CD4-positive, alpha-beta T cell treated with Interleukin-4 for 4 hours (primary cell): Measurements from ENCODE around the gene FAM110D.

Source experiments
- DNase-seq: peaks from one replicate; pipeline ENCODE4 v3.0.0-alpha.2; 2020

Gene FAM110D

DNA sequence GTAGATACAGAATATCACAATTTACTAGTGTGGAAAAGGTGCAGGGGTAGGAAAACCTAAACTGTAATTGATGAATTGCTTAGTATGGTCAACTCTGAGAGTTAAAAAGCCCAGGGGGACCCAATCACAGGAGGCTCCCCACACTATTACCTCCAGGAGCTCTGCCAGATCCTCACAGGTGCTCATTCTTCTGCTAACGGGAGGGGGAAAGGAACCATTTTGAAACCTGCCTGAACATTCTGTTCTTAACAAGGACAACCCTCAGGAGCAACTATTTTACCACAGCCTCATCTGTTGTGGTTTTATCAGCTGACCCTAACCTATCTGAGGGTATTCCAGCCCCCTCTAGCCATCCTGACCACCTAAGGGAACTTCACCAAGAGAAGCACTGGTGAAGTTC is 28.2 kb upstream of the FAM110D start:
- DNase-seq, result no peak

DNA sequence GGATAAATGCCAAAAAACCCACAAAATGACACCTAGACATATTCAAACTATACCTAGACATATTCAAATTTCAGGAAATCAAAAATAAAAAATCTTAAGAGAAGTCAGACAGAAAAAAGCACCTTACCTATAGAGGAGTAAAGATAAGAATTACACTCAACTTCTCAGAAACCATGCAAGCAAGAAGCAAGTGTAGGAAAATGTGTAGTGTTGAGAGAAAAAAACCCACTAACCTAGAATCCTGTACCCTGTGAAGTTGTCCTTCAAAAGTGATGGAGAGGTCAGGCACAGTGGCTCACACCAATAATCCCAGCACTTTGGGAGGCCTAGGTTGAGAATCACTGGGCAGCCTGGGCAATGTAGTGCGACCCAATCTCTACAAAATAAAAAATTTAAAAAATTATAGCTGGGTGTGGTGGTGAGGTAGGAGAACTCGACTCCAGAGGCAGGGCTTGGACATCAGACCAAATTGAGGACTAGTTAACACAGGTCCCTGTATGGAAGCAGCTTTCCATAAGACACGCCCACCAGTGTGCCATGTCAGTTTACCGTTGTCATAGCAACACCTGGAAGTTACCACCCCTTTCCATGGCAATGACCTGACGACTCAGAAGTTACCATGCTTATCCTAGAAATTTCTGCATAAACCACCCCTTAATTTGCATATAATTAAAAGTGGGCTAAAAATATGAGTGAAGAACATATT is 26.6 kb upstream of the FAM110D start:
- DNase-seq, result no peak

DNA sequence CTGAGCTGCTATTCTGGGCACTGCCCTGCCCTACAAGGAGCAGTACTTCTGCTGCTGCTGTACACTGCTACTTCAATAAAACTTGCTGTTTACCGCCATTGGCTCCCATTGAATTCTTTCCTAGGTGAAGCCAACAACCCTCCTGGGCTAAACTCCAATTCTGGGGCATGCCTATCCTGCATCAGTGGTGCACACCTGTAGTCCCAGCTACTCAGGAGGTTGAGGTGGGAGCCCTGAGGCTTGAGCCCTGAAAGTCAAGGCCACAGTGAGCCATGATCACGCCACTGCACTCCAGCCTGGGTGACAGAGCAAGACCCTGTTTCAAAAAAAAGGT is 26.1 kb upstream of the FAM110D start:
- DNase-seq, result no peak

DNA sequence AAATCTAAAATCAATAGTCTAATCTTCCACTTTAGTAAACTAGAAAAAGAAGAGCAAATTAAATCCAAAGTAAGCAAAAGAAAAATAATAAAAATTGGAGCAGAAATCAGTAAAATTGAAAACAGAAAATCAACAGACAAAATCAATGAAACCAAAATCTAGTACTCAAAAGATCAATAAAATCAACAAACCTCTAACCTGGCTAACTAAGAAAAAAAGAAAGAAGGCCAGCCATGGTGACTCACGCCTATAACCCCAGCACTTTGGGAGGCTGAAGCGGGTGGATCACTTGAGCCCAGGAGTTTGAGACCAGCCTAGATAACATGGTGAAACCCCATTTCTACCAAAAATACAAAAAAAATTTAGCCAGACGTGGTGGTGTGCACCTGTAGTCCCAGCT is 24.4 kb upstream of the FAM110D start:
- DNase-seq, result no peak

DNA sequence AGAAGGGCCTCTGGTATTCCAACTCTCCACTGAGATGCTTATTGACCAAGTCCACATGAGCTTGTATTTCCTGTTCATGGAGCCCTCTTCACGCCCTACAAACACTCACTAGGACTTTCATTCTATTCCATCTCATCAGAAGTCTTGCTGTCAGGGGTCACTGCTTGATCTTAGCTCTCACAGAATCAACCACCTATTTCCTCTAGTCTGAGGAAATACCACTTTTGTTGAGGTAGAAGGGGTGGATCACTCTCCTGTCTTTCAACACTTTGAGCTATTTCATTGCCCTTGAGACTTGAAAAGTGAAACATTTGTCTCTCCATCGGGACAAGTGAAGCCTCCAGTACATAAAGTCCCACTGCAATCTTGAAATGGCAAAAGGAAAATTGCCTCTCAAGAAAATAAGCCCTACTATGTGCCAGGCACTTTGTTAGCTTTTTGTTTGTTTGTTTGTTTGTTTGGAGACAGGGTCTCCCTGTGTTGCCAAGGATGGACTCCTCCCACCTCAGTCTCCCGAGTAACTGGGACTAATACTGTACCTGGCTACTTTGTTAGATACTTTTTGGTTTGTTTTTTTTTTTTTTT is 19.8 kb upstream of the FAM110D start:
- DNase-seq, result no peak

DNA sequence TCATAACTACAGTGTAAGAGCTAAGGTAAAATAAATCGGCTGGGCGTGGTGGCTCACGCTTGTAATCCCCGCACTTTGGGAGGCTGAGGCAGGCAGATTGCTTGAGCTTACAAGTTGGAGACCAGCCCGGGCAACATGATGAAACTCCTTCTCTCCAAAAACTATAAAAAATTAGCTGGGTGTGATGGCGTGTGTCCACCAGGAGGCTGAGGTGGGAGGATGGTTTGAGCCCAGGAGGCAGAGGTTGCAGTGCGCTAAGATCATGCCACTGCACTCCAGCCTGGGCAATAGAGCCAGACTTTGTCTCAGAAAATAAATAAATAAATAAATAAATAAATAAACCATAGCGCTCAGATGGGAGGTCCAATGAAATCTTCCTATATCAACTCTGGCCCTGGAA is 16.7 kb upstream of the FAM110D start:
- DNase-seq, result no peak

DNA sequence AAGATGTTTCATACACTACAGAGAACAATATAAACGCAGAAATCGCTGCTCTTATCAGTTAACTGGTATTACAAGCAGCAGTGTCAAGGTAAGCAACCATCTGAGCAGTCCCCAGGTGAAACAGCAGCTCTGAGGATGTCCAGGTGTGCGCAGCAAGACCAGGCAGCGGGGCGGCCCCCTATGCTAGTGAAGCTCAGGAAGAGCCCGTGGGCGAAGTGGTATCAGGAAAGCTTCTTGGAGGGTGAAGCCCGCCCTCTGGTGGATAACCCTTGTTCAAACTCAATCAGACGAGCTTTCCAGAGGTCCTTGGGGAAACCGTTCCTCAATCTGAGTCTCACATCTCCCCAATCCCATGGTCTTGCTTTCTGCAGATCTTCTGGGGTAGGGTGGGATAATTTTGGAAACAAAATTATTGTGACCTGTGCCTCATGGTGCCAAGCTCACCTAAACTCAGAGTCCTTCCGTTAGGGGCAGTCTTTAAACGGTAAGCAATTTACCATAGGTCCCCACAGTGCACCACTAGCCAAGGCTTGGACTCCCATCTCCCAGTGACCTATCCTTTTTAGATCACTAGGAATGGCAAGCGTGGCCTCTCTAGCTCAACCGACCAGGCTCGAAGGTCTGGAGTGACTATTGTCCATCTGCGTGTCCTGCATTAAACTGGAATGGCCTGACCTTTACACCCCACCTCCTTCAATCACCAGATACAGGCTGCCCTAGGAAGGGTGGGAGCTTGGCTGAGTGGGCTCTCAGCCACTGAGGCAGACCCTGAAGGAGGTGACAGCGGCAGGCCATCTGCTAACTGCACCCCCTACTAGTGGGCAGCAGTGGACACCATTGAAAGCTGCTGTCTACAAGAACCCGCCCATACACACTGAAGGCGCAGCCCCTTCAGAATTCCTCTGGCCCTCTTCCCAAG is 13.6 kb upstream of the FAM110D start:
- DNase-seq, result peak; percentile 76

DNA sequence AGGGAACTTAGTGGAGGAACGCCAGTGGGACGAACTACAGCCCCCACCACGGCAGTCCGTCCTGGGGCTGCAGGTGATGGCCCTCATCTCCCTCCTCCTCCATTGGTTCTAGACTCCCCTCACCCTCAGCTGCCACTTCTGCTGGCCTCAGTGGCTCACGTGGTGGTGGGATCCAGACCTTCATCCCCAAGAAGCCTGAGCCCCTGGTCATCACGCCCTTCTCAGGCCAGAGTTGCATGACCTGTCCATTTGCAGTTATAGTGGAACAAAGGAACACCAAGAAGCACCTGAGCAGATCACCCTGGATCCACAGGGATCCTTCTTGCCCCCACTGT is 13.0 kb upstream of the FAM110D start:
- DNase-seq, result no peak

DNA sequence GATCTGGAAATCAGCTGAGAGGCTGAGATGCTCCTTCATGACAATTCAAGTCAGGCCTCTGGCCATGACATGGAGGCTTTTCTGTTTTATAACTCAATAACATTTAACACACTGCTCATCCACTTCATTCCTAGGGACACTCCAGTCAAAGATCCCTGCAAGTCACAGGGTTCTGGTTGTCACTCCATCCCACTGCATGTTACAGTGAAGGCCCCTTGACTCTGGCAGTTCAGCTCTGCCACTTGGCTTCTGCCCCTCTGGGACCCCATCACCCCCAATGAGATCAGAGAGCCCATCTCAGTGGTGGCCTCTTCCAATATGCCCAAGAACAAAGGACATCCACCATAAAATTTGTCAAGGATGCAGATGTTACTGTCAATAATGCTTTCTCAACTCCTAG is 10.0 kb upstream of the FAM110D start:
- no peak for DNase-seq

DNA sequence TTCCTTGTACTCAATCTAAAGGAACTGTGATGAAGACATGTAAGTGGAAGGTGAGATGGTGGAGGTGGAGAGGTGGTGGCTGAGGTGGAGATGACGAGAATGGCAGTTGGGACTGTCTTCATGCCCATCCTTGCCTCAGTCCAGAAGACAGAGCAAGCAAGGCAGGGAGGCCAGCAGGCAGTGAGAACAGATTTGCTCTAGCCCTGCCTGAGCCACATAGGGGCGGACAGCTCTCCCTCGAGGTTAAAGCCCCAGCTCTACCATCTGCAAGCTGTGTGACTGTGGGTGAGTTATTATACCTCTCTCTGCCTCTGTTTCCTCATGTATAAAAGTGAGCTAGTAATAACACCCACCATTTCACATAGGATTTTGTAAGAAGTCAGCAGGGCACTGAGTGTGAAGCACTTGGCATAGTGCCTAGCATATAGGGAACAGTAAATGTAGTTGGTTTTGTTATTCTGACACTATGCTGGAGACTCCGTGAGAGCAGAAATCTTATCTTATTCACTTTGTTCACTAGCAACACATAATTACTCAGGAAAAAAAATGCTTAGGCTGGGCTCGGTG is 4.8 kb upstream of the FAM110D start:
- no peak for DNase-seq

DNA sequence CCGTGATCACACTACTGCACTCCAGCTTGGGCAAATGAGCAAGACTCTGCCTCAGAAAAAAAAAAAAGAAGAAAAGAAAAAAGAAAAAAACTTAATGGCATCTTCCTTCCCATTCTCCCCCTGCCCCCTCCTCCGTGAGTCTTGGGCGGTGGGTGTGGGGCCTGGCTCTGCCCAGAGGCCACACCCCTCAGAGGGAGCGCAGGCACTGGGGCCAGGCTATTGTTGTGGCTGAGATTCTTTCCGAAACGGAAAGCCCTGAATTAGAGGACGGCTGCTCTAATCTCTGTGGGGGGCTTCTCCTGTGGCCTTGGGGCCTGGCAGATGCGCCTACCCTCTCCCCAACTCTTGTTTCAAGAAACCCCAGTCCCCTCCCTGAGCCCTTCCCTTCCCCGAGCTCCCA is 4.1 kb upstream of the FAM110D start:
- DNase-seq, result no peak

DNA sequence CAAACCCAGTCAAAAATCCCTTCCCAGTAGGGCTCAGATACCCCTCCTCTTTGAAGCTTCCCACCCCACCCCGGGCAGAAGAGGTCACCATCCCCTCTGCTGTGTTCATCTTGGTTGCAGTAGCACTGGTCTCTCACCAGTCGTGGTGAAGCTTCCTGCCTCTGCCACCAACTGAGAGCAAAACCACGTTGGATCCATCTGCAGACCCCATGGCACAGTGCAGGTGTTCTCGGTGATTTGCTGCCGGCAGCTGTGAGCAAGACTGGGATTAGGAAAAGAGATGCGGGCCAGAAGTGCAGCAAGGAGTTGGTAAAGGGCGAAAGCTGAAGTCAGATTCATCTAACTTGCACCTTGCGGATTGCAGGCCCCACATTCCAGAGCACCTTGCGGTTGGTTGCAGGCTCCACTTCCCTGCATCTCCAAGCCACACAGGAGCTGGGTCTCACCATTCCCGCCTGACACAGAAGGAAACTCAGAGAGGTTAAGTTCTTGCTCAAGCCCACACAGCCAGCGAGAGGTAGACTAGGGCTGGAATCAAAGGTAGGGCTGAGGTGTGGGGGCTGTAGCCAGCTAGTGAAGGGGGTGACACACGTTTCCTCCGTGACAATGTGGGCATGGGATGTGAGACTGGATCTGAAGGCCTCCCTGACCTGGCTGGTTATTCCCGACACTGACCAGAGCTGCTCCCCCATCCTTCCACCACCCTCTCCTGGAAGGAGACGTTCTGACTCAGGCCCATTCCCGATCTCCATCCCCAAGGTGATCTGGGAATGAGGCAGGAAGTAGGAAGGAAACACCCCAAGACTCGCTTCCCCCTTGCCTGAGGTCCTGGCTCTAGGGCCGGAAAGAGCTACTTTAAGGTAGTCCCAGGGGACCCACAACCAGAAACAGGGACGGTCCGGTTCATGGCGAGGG is 3.3 kb upstream of the FAM110D start:
- no peak for DNase-seq

DNA sequence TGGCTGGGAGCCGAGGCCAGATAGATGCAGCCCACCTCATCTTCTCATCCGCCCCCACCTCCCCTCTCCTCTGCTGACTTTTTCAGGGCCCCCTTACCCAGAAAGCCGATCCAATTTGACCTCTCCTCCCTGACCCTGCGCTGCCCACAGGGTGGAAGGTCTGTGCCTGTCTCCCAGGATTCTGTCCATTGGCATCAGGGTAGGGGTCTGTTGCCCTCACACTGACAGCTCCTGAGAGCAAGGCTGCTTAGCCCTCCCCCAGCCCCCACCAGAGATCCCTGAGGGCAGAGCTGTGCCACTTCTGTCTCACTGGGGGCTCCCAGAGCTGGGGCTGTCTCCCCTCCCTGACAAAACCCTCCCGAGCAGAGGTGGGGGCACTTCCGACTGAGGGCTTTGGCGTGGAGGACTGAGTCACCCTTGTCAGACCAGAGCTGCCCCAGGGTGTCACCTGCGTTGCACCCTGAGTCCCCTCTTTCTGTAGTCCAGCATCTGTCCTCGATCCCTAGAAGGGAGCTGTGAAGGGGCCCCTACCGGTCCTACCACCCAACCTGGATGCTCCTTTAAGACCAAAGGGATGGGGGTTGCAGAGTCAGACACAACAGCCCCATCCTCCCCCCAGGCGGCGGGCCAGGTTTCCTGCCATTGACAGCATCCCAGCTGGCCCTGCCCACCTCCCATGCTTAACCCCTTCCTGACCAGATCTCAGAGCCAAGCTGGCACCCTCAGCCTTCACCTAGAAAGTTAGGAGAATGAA is 2.4 kb upstream of the FAM110D start:
- DNase-seq, result no peak

DNA sequence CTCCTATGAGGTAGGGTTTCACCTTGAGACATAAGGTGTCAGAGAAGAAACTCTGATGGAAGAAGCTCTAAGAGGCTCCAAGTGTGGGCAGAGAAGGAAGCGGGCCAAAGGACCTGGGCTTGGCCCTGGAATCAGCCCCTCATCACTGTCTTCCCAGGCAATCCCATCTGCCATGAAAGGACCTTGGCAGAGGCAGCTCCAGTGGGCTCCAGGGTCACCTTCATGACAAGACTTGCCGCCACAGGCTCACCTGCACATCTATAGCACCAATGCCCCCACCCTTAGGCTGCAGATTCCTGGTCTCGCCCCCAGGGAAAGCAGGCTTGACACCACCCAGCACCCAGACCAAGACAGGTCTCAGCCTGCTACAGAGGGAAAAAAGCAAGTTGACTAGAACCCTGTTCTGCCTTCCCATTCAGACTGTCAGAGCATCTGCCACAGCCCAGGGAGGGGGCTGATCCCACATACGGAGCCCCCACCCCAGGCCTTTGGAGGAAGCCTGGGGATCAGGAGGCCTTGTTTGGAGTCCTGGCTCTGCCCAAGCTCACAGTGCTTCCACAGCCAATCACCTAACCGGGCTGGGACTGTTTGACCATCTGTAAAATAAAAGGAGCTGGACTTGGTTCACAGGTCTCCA is 490 bp upstream of the FAM110D start:
- DNase-seq, result no peak

DNA sequence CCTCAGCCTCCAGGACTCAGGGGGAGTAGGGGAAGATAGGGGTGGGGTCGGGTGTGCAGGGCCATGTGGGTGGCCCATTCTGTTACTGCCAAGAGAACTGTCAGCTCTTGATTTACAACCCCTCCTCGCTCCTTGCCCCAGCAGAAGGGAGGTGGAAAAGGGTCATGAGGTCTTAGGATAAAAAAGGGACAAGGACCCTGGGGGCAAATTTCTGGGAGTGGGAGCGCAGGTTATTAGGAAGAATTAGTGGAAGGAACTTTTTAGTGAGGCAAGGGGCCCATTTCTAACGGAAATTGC is 812 bp downstream of the FAM110D start:
- DNase-seq, result no peak

DNA sequence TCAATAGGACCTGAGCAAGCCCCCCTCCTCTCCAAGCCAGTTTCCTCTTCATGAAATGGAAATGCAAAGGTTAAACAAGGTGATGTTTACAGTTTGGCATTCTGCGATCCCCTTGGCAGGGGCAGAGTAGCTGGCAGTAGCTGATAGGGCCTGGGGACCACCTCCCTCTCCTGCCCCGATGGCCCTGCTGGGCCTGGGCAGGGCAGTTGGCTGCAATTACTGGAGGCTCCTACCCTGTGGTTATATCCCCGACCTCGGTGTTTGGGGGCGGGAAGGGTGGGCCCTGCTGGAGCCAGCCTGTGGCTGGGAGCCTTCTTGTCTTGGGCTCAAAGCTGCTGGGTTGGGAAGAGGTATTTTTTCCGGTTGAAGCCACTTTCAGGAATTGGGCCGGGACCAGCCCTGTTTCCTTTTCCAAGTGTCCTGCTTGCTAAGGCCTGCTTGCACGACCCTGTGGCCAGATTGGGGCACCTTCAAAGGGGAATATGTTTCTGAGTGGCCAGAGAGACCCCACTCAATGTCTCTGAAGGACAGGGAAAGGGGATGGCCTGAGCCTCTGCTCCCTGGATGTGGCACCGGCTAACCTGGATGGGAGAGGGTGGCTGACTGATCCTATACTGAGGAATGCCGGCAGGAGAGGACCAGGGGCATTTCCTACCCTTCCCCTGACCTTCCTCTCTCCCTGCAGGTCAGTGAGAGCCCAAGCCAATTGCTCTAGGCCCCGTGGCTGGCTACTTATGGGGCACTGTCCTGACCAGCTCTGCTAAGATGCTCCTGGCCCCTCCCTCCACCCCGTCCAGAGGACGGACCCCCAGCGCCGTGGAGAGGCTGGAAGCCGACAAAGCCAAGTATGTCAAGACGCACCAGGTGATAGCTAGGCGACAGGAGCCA is 1.9 kb downstream of the FAM110D start:
- no peak for DNase-seq

DNA sequence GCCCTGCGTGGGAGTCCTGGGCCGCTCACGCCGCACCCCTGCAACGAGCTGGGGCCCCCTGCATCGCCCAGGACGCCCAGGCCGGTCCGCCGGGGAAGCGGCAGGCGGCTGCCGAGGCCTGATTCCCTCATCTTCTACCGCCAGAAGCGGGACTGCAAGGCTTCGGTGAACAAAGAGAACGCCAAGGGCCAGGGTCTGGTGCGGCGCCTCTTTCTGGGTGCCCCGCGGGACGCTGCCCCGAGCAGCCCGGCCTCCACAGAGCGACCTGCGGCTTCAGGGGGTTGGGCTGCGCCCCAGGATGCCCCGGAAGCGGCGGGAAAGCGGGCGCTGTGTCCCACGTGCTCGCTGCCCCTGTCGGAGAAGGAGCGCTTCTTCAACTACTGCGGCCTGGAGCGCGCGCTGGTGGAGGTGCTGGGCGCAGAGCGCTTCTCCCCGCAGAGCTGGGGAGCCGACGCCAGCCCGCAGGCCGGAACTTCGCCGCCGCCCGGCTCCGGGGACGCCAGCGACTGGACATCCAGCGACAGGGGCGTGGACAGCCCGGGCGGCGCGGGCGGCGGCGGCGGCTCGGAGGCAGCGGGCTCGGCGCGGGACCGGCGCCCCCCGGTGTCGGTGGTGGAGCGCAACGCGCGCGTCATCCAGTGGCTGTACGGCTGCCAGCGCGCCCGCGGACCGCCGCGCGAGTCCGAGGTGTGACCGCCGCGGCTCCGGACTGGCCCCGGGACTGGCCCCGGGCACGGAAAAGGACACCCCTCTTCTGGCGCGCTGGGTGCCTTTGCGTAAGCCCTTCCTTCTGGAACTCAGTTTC is 2.7 kb downstream of the FAM110D start:
- peak; percentile 13 for DNase-seq

DNA sequence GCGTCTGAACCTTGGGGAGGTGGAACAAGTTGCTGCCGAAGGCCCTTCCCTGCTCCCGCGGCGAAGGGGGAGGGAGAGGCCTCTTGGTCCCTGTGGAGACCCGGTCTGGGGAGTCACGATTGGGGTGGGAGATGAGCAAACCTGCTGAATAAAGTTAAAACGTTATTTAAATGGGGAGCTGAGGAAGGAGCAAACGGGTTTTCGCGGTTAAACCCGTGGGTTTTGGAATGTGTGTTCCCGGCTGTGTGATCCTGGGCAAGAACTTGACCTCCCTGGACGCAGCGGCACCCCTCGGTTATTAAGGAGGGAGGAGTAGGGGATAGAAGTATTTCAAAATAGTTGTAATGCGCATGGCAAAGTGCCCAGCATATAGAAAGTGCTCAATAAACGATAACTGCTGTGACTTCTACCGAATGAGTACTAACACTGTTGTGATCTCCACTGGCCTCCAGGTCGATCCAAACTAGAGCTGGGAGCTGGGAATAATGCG is 3.4 kb downstream of the FAM110D start:
- no peak for DNase-seq

DNA sequence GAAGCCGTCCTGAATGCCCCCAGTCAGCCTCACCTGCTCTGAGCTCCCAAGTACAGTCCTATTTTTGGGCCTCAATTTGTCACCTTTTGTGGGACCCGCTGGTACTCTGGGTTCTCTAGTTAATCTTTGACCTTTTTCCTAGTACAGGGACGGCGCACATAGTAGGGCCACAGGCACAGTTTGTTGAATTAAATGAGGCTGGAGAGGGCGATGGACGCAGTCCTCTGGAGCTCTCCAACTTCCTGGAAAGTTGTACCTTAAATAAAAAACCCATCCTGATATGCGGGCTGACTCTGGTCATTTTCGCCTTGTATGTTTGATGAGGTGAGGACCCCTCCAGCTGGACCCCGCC is 4.8 kb downstream of the FAM110D start:
- DNase-seq, result no peak
